Transverse colon (tissue), 4 donors: ENCODE results near the gene NRN1L.

Experiments used
- CTCF ChIP-seq, 5 experiments: fragments of 200-600 bp in 3 of 5; fragments of 450-650 bp in 2 of 5; sonication (generic) in 3 of 5; IDR thresholded peaks; 1 replicate in 2 of 5; 2 replicates in 3 of 5; pipeline ENCODE4 v1.5.1; 2016 to 2017; ENCODE audit warnings: antibody characterized with exemption in 5 of 5, inconsistent platforms in 3 of 5, mild to moderate bottlenecking in 2 of 5, moderate library complexity in 1 of 5
- POLR2A ChIP-seq: fragments of 450-650 bp; IDR thresholded peaks from one replicate; pipeline ENCODE4 v1.6.1; 2016; ENCODE audit warnings: antibody characterized with exemption, mild to moderate bottlenecking, moderate library complexity
- POLR2AphosphoS5 ChIP-seq, 3 donors: sonication (generic); formaldehyde crosslinking; IDR thresholded peaks; one replicate each; pipeline ENCODE4 v1.6.1; 2016; ENCODE audit warnings: antibody characterized with exemption in 3 of 3

GRCh38 chr16:67928147-67928546 is 43.5 kb downstream of the NRN1L start:
- no peak for TF ChIP-seq CTCF (IDR thresholded peaks at IDR 0.05)
- TF ChIP-seq POLR2A, result no peak
- no peak for TF ChIP-seq POLR2AphosphoS5 (IDR thresholded peaks at IDR 0.05)
